Measurements from ENCODE around the gene PDZD4.

The PDZD4 gene

GRCh38 chrX:153866302-153867019 is 36.1 kb upstream of the PDZD4 start:
- H3K4me3 ChIP-seq (ENCODE audit: low read depth, low read length) = no peak overlapping the region
- TF ChIP-seq CTCF (IDR thresholded peaks at IDR 0.05; ENCODE audit: insufficient read depth, low read depth, low read length, missing control alignments) = no peak
- no peak for DNase-seq (ENCODE audit: low read depth)

DNA sequence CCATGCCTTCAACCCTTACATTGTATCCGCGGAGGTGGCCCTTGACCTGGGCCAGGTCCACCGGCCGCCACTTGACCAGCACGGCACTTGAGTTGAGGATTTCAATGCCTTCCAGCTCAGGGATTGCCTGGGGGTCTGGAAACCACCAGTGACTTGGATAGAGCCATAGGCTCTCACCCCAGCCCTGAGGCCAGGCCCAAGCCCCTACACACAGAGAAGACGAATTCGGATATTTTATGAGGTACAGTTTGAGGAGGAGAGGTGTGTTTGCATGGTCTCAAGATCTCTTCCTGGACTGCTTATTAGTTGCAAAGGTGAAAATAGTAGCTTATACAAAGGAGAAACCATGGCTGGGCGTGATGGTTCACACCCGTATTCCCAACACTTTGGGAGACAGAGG is 35.3 kb upstream of the PDZD4 start:
- TF ChIP-seq CTCF (IDR thresholded peaks at IDR 0.05; ENCODE audit: insufficient read depth, low read depth, low read length, missing control alignments) = no peak
- DNase-seq (ENCODE audit: low read depth) = no peak
- no peak overlapping the region for H3K4me3 ChIP-seq (ENCODE audit: low read depth, low read length)

- no peak for TF ChIP-seq CTCF (IDR thresholded peaks at IDR 0.05; ENCODE audit: insufficient read depth, low read depth, low read length, missing control alignments)
- no peak overlapping the region for H3K4me3 ChIP-seq (ENCODE audit: low read depth, low read length)
- no peak for DNase-seq (ENCODE audit: low read depth)
Measured at GRCh38 chrX:153865321-153865580, 34.9 kb upstream of the PDZD4 start.

DNA sequence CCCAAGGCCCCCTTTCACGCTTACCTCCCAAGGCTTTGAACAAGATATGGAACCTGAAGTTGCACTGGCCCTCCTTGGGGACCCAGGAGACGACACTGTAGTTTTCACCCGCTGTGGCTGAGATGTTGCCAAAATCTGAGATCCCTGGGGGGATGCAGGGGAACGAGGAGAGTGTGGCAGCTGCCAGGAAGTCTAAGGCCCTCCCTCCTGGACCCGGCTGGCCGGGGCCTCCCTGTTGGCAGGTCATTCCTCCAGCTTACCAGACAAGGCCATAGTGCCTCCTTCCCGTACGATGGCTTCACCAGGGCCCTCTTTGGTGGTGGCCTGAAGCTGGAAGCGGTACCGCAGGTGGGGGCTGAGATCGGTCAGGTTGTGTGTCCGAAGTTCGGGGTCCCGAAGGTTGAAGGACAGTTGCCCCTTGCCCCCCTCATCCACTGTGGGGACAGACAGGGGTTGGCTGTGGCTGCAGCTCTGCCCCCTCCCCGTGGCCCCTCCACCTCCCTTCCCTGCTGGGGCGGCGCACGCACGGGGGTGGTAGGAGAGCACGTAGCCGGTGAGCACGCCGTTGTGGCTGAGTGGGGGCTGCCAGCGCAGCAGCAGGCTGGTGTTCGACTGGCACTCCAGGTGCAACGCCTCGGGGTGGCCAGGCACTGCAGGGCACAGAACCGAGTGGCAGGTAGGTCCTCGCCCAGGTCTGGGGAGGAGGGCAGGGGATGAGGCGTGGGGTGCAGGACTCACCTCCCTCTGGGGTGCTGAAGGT is 34.4 kb upstream of the PDZD4 start:
- no peak for DNase-seq (ENCODE audit: low read depth)
- H3K4me3 ChIP-seq (ENCODE audit: low read depth, low read length) = no peak overlapping the region
- no peak for TF ChIP-seq CTCF (IDR thresholded peaks at IDR 0.05; ENCODE audit: insufficient read depth, low read depth, low read length, missing control alignments)

- DNase-seq (ENCODE audit: low read depth) = no peak
- no peak overlapping the region for H3K4me3 ChIP-seq (ENCODE audit: low read depth, low read length)
- TF ChIP-seq CTCF (IDR thresholded peaks at IDR 0.05; ENCODE audit: insufficient read depth, low read depth, low read length, missing control alignments) = no peak
Measured at GRCh38 chrX:153864101-153864500, 33.8 kb upstream of the PDZD4 start.

DNA sequence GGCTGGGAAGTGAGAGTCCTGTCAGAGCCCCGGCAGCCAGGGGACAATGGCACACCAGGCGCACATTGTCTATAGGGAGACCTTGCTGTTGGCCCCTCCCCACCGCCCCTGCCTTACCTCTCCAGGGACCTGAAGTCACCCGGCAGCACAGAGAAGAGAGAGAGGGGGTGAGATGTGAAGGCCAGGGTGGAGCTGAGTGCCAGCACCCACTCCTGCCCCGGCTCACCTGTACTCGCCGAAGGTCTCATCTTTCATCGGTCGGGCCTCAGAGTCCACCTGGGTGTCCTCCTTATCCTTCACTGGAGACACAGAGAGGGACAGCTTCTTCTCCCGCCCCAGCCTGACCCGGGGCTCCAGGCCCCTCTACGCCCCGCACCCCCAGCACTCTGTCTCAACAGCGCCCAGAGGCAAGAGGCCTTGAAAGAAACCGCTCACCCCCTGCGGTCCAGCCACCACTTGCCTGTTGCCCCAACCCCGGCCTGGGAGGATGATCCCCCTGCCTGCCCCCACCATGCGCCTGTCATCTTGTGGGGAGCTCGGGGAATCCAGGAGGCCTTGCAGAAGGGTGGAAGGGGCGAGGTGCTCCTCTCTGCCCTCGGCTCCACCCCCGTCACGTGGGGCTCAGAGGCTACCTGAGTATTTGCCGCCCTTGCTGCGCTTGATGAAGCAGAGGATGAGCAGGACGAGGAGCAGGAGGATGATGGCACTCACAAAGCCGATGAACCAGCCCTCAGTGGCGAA is 33.1 kb upstream of the PDZD4 start:
- TF ChIP-seq CTCF (IDR thresholded peaks at IDR 0.05; ENCODE audit: insufficient read depth, low read depth, low read length, missing control alignments) = no peak
- DNase-seq (ENCODE audit: low read depth) = no peak

More for the DNA sequence above, 33.1 kb upstream of the PDZD4 start:
- H3K4me3 ChIP-seq (ENCODE audit: low read depth, low read length) = no peak overlapping the region
